Measurements from ENCODE around the gene CBX8. TPM values are rescaled to one million over a fixed set of nuclear protein-coding genes. Genes with fewer than 3 reads are reported as not detected.

Gene CBX8
- total RNA-seq, 1 donor from 2014 or later, result 1.4 TPM

GRCh38 chr17:79754370-79754769 lies 42.5 kb downstream of the CBX8 start:
- DNase-seq (ENCODE audit: low read depth in 2 of 2), result no peak

GRCh38 chr17:79752175-79752574 lies 44.7 kb downstream of the CBX8 start:
- DNase-seq (ENCODE audit: low read depth in 2 of 2), result no peak

- no peak for DNase-seq (ENCODE audit: low read depth in 2 of 2)
Measured at GRCh38 chr17:79750650-79751545, 46.0 kb downstream of the CBX8 start.

GRCh38 chr17:79749958-79750357 lies 46.9 kb downstream of the CBX8 start:
- no peak for DNase-seq (ENCODE audit: low read depth in 2 of 2)

- no peak for DNase-seq (ENCODE audit: low read depth in 2 of 2)
Measured at GRCh38 chr17:79749156-79749815, 47.6 kb downstream of the CBX8 start.

- DNase-seq (ENCODE audit: low read depth in 2 of 2), result no peak
Measured at GRCh38 chr17:79748295-79749099, 48.4 kb downstream of the CBX8 start.

- DNase-seq (ENCODE audit: low read depth in 2 of 2), result no peak
Measured at GRCh38 chr17:79747508-79748294, 49.2 kb downstream of the CBX8 start.

- DNase-seq (ENCODE audit: low read depth in 2 of 2), result no peak
Measured at GRCh38 chr17:79746889-79747507, 49.9 kb downstream of the CBX8 start.

GRCh38 chr17:79745641-79746105 lies 51.2 kb downstream of the CBX8 start:
- no peak for DNase-seq (ENCODE audit: low read depth in 2 of 2)

- DNase-seq (ENCODE audit: low read depth in 2 of 2), result no peak
Measured at GRCh38 chr17:79743614-79744013, 53.3 kb downstream of the CBX8 start.

- no peak for DNase-seq (ENCODE audit: low read depth in 2 of 2)
Measured at GRCh38 chr17:79742951-79743476, 53.9 kb downstream of the CBX8 start.

GRCh38 chr17:79742589-79742918 lies 54.3 kb downstream of the CBX8 start:
- DNase-seq (ENCODE audit: low read depth in 2 of 2), result no peak

Other genes starting within 250 kb of the CBX8 start
- not detected in 2 replicates for gene RBFOX3, start 186.0 kb downstream of the CBX8 start, total RNA-seq
- gene ENPP7, start 66.1 kb downstream of the CBX8 start, total RNA-seq, result not detected in 2 replicates
- 5.3 and 6.7 TPM in 2 replicates for gene CBX2, start 18.9 kb downstream of the CBX8 start, total RNA-seq
- 9.0 and 14.7 TPM in 2 replicates for gene CBX4, start 42.4 kb upstream of the CBX8 start, total RNA-seq
- 29.1 and 64.5 TPM in 2 replicates for gene TBC1D16, start 238.8 kb upstream of the CBX8 start, total RNA-seq
- 0.90 and 2.1 TPM in 2 replicates for gene CCDC40, start 239.6 kb upstream of the CBX8 start, total RNA-seq

Data from dermis microvascular lymphatic vessel endothelial cell (primary cell).